Neural progenitor cell (in vitro differentiated cells): ENCODE results near the gene SRPK1. TPM values are rescaled to one million over a fixed set of nuclear protein-coding genes. Genes with fewer than 3 reads are reported as not detected.

ENCODE experiments used
- DNase-seq: peaks from one replicate; pipeline ENCODE4 v3.0.0-alpha.2; 2016; ENCODE audit warnings: low spot score
- H2AFZ ChIP-seq: fragments of 200-600 bp; sonication (generic); replicated peaks from 2 replicates; pipeline ENCODE4 v1.6.1; 2016; ENCODE audit warnings: antibody characterized with exemption
- H3F3A ChIP-seq: fragments of 200-600 bp; sonication (generic); 2 replicates; pipeline ENCODE4 v1.6.1; 2016; ENCODE audit warnings: antibody characterized with exemption, low read depth
- H3K27ac ChIP-seq: fragments of 200-600 bp; sonication (generic); 2 replicates; pipeline ENCODE4 v1.5.1; 2016; ENCODE audit warnings: mild to moderate bottlenecking
- H3K27me3 ChIP-seq: fragments of 200-600 bp; sonication (generic); 2 replicates; pipeline ENCODE4 v1.6.1; 2016; ENCODE audit warnings: mild to moderate bottlenecking, moderate library complexity
- H3K36me3 ChIP-seq: fragments of 200-600 bp; sonication (generic); 2 replicates; pipeline ENCODE4 v1.5.1; 2016
- H3K4me1 ChIP-seq: fragments of 200-600 bp; sonication (generic); 2 replicates; pipeline ENCODE4 v1.6.1; 2016; ENCODE audit warnings: mixed run types
- H3K4me2 ChIP-seq: fragments of 200-600 bp; sonication (generic); 2 replicates; pipeline ENCODE4 v1.6.1; 2016
- H3K4me3 ChIP-seq: fragments of 200-600 bp; sonication (generic); 2 replicates; pipeline ENCODE4 v1.5.1; 2016
- H3K79me2 ChIP-seq: fragments of 200-600 bp; sonication (generic); 2 replicates; pipeline ENCODE4 v1.6.1; 2016; ENCODE audit warnings: low read depth
- H3K9ac ChIP-seq: fragments of 200-600 bp; sonication (generic); 2 replicates; pipeline ENCODE4 v1.6.1; 2016
- H3K9me3 ChIP-seq: fragments of 200-600 bp; sonication (generic); 2 replicates; pipeline ENCODE4 v1.5.1; 2016; ENCODE audit warnings: low read depth
- H4K20me1 ChIP-seq: fragments of 200-600 bp; sonication (generic); 2 replicates; pipeline ENCODE4 v1.6.1; 2016; ENCODE audit warnings: low read depth
- H3K27ac Mint-ChIP-seq: 3 replicates; pipeline ENCODE4 v1.8.0; 2021; ENCODE audit warnings: mixed read lengths
- H3K27me3 Mint-ChIP-seq: 2 replicates; pipeline ENCODE4 v1.8.0; 2022; ENCODE audit warnings: low read depth, mild to moderate bottlenecking, inconsistent platforms, moderate library complexity, mixed read lengths; ENCODE audit not compliant: insufficient read depth
- H3K36me3 Mint-ChIP-seq: 3 replicates; pipeline ENCODE4 v1.8.0; 2021; ENCODE audit warnings: mixed read lengths
- H3K4me1 Mint-ChIP-seq: 3 replicates; pipeline ENCODE4 v1.8.0; 2021; ENCODE audit warnings: mixed read lengths
- H3K4me3 Mint-ChIP-seq: 3 replicates; pipeline ENCODE4 v1.8.0; 2021; ENCODE audit warnings: mild to moderate bottlenecking, moderate library complexity, mixed read lengths
- H3K9me3 Mint-ChIP-seq: 3 replicates; pipeline ENCODE4 v1.8.0; 2020; ENCODE audit warnings: mixed read lengths
- EZH2 ChIP-seq: fragments of 200-600 bp; sonication (generic); IDR thresholded peaks from 2 replicates; pipeline ENCODE4 v1.6.1; 2017; ENCODE audit warnings: antibody characterized with exemption, mild to moderate bottlenecking, moderate library complexity
- EZH2phosphoT487 ChIP-seq: fragments of 200-600 bp; sonication (generic); IDR thresholded peaks from 2 replicates; pipeline ENCODE4 v1.6.1; 2017; ENCODE audit warnings: antibody characterized with exemption
- total RNA-seq: library from RNA; depleted of rRNA; stranded (reverse); fragments of >200 nt; gene quantifications from 2 replicates; pipeline ENCODE4 v1.2.3, GENCODE V29; 2015; ENCODE audit warnings: low replicate concordance
- TF ChIP-seq, protein P1 (sequence below): fragments of 200-600 bp; sonication (generic); IDR thresholded peaks from 2 replicates; pipeline ENCODE4 v1.5.1; 2017; ENCODE audit warnings: antibody characterized with exemption, mild to moderate bottlenecking

Gene SRPK1
- total RNA-seq, 1 donor from 2014 or later: 181 TPM

DNA sequence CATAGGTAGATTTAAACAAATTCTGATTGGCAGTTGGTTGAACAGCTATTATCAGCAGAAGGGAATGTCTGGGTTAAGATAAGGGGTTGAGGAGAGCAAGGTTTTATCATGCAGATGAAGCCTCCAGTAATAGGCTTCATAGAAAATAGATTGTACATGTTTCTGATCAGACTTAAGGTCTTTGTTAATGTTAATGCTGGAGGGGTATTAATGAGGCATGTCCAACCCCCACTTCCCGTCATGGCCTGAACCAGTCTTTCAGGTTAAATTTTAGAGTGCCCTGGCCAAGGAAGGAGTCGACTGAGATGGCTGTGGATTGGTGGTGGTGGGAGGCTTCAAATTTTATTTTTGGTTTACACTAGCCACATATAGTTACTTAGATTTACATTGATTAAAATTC, 136.7 kb downstream of the SRPK1 start:
- peaks cover 8% of the 10 kb centered on the region for H3K27me3 Mint-ChIP-seq
- H3K36me3 Mint-ChIP-seq: no peaks in the 10 kb centered on the region
- no peak overlapping the region for H2AFZ ChIP-seq
- H4K20me1 ChIP-seq: no peaks in the 10 kb centered on the region
- TF ChIP-seq, protein P1, sequence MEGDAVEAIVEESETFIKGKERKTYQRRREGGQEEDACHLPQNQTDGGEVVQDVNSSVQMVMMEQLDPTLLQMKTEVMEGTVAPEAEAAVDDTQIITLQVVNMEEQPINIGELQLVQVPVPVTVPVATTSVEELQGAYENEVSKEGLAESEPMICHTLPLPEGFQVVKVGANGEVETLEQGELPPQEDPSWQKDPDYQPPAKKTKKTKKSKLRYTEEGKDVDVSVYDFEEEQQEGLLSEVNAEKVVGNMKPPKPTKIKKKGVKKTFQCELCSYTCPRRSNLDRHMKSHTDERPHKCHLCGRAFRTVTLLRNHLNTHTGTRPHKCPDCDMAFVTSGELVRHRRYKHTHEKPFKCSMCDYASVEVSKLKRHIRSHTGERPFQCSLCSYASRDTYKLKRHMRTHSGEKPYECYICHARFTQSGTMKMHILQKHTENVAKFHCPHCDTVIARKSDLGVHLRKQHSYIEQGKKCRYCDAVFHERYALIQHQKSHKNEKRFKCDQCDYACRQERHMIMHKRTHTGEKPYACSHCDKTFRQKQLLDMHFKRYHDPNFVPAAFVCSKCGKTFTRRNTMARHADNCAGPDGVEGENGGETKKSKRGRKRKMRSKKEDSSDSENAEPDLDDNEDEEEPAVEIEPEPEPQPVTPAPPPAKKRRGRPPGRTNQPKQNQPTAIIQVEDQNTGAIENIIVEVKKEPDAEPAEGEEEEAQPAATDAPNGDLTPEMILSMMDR: no peak
- TF ChIP-seq EZH2 (no peak), EZH2phosphoT487 (no peak)
- no peak overlapping the region for H3K27ac Mint-ChIP-seq
- H3K4me1 Mint-ChIP-seq: no peaks in the 10 kb centered on the region
- no peaks in the 10 kb centered on the region for H3K36me3 ChIP-seq
- H3K9me3 Mint-ChIP-seq: no peaks in the 10 kb centered on the region
- no peak for DNase-seq
- H3K27ac ChIP-seq: no peak overlapping the region
- H3K27me3 ChIP-seq: no peaks in the 10 kb centered on the region
- H3K4me2 ChIP-seq: no peak overlapping the region
- no peaks in the 10 kb centered on the region for H3K4me1 ChIP-seq
- H3K9me3 ChIP-seq: no peaks in the 10 kb centered on the region
- no peaks in the 10 kb centered on the region for H3K79me2 ChIP-seq
- H3F3A ChIP-seq: no peaks in the 10 kb centered on the region
- H3K4me3 ChIP-seq: no peak overlapping the region
- no peak overlapping the region for H3K9ac ChIP-seq
- no peak overlapping the region for H3K4me3 Mint-ChIP-seq

Other genes with a start within 250 kb of the SRPK1 start
- 19.8 and 20.9 TPM in 2 replicates for gene FKBP5, start 232.2 kb downstream of the SRPK1 start, total RNA-seq
- 1.0 and 1.9 TPM in 2 replicates for gene ARMC12, start 184.1 kb downstream of the SRPK1 start, total RNA-seq
- gene CLPSL2, start 144.5 kb downstream of the SRPK1 start, total RNA-seq: 1.4 TPM in 1 of 2 replicates, not detected in the other
- gene CLPSL1, start 140.1 kb downstream of the SRPK1 start, total RNA-seq: not detected in 2 replicates
- gene CLPS, start 123.8 kb downstream of the SRPK1 start, total RNA-seq: not detected in 2 replicates
- gene LHFPL5, start 115.7 kb downstream of the SRPK1 start, total RNA-seq: not detected in 2 replicates
- gene SLC26A8, start 103.5 kb upstream of the SRPK1 start, total RNA-seq: 0.13 and 0.25 TPM in 2 replicates
- 60.8 and 65.0 TPM in 2 replicates for gene MAPK14, start 106.7 kb upstream of the SRPK1 start, total RNA-seq
- gene MAPK13, start 209.4 kb upstream of the SRPK1 start, total RNA-seq: 0.13 and 1.1 TPM in 2 replicates